HG02678 (cell line): ENCODE measurements around the gene DDX4.

Experiments
- ATAC-seq: cut with Tn5 transposase; IDR thresholded peaks from one replicate; pipeline ENCODE4 v1.9.1; 2021; ENCODE audit warnings: mild to moderate bottlenecking, moderate library complexity; ENCODE audit not compliant: unreplicated experiment

DDX4 gene

DNA sequence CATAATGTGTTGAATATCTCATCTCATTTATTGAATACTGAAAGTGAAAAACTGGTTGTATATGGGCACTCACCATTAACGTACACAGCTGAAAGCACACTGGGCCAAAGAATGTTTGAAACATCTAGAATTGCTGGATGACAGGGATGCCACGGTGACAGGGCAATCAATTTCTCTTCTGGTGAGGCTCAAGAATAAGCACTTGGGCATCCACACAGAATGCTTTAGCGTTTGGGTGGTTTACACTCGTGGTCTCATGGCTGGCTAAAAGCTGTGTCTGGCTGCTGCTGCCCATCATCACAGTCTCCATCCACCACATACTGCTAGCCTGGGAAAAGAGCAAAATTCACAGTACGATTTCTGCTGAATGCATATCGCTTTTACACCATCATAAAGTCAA is 82.6 kb downstream of the DDX4 start:
- no peak for ATAC-seq

DNA sequence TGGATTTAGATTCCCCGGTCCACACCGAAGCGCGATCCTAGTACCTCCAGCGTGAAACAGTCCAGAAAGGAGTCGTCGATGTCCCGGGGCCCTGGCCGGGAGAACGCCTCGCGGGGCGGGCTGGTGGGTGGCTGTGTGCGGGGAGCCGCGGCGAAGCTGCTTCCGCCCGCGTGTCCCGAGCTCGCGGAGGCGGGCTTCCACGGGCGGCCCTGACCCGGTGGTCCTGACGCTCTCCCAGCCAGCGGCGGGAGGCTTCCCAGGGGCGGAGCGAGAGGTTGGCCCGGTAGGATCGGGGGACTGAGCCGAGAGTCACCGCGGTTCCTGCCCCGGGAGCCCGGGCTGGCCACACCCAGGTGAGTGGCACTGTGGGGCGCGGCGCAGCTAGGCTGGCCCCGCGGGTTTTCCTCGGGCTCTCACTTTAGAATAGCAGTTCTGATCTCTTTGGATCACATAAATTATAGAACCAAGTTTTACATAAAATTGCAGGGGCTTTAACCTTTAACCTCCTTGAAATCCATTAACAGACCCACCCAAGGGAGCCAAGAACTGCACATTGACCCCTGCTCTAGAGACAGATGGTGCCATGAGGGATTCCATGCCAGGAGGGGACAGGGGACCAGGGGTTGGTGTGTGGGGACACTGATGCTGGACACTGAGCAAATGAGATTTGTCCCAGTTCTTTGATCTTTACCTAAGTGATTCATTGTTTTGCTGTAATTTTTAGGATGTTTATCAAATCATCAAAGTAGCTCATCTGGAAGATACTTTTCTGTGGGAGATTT is 84.1 kb downstream of the DDX4 start:
- no peak for ATAC-seq

DNA sequence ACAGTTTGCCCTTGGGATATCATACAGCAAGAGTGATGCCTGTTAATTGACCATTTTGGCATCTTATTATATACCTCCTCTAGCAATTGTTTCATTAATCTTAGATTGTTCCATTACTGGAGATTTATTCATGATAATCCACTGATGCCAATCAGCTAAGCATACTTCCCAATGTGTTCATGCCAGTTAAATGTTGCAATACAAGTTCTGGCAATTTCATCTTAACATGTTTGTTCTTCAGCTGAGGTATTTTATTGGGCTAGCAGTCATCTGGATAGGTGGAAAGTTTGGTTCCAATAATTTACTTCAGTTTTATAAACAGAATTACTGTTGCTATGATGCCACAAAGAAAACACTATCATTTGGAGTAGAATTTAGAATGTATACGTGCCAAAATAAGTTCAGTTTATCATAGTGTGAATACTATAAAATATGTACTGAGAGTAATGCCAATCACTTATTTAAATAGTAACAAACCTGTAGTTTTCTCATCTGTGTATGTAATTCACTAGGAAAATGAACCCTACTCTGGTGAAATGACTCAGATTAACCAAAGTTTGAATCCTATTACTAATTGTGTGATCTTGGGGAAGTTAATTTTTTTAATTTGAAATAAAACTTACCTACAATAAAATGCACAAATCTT is 85.4 kb downstream of the DDX4 start:
- ATAC-seq: no peak

GRCh38 chr5:55829956-55830355 is 92.1 kb downstream of the DDX4 start:
- ATAC-seq: no peak

DNA sequence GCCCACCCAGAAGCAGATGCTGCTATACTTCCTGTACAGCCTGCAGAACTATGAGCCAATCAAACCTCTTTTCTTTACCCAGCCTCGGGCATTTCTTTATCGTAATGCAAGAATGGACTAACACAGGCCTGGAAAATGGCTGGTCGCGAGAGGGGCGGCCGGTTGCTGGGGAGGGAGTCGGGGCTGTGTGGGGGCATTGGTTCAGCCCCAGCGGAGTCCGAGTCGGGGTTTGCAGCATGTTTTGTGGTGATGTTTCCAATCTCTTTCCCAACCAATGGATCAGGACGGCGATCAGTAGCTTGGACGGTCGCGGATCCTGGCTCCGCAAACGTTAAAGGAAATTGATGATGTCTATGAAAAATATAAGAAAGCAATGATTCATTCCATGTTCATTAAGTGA is 94.6 kb downstream of the DDX4 start:
- no peak for ATAC-seq

- ATAC-seq: no peak
Observed at GRCh38 chr5:55836191-55836590, 98.3 kb downstream of the DDX4 start.

DNA sequence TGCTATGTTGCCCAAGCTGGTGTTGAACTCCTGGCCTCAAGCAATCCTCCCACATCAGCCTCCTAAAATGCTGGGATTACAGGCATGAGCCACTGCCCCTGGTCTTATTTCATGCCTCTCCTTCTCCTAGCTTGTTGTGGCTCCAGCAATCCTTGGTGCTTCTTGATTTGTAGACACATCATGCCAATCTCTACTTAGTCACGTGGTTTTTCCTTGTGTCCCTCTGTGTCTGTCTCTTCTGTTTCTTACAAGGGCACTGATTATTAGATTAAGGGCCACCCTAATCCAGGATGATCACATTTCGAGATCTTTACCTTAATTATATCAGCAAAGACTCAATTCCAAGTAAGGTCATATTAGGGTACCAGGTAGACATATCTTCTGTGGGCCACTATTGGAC is 104.1 kb downstream of the DDX4 start:
- ATAC-seq: no peak

GRCh38 chr5:55847837-55848236 is 110.0 kb downstream of the DDX4 start:
- no peak for ATAC-seq

DNA sequence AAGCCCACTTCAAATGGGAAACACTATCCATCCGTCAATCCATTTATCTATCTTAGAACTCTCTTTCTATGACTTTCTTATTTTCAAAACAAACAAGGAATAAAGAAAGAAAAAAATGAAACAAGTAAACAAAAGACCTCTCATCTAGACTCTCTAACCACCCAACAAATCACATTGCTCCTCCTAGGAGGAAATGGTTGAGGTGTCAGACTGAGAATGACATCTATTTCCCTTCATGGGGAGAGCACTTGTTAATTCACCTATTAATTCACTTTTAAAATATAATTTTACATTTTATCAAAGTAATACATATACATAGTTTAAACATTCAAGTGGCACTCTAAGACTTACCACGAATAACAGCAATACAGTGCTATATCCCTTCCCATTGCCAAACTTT is 110.9 kb downstream of the DDX4 start:
- ATAC-seq: no peak

GRCh38 chr5:55850839-55851674 is 113.2 kb downstream of the DDX4 start, which contains the start of gene IL31RA:
Gene IL31RA, plus strand, starts transcription at chr5:55851357. Its CDS starts 214 bp downstream, at chr5:55851571.
- no peak for ATAC-seq

- no peak for ATAC-seq
Observed at GRCh38 chr5:55851675-55851979, 113.8 kb downstream of the DDX4 start.

- ATAC-seq: no peak
Observed at GRCh38 chr5:55852503-55852902, 114.6 kb downstream of the DDX4 start.

DNA sequence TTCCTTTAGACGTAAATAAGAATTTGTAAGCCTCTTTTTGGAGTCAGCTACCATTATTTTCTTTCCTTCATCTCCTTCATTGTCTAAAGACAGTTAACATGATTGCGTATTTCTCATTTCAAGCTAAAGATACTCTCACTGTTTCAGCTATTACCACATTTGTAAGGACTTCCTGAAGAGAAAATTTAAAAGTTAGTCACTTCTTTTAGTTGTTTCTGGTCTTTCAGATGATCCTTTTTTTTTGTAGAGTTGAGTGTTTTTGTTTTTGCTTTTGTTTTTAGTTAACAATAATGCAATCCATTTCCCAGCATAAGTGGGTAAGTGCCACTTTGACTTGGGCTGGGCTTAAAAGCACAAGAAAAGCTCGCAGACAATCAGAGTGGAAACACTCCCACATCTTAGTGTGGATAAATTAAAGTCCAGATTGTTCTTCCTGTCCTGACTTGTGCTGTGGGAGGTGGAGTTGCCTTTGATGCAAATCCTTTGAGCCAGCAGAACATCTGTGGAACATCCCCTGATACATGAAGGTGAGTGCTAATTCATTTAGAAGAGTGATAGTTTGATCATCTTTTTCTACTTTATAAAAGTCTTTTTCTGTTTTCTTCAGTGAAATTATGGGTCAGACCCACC is 115.3 kb downstream of the DDX4 start:
- ATAC-seq: no peak

DNA sequence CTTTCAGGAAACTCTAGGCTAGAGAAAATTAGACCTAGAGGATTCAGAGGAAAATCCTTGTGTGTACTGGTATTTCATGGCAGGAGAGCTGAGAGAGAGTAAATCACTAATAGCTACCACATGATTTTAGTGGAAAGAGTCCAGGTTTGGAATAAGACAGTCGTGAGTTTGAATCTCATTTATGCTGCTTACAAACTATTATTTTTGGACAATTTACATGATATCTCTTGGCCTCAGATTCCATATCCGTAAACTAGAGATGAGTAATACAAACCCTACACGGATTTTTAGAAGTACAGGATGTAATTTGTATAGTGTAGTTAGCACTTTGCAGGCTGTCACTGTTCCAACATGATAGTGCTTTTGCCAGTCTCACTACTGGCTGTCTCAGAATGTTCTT is 116.0 kb downstream of the DDX4 start:
- no peak for ATAC-seq

DNA sequence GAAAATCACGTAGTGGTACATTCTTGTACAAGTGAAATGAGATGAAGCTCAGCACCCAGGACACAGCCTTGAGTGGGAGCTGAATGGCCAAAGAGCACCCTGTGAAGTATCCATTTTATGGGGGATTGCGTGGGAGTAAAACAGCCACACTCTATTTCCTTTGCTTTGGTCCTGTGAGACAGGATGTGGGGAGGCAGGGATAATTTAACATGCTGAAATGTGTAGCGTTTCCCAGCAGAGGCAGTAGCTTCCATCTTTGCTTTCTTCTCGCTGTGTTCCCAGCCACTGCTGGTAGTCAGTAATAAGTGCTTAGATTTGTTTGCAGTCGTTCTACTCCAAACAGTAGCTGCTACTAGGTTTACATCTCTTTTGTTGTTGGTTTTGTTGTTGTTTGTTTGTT is 117.6 kb downstream of the DDX4 start:
- no peak for ATAC-seq

DNA sequence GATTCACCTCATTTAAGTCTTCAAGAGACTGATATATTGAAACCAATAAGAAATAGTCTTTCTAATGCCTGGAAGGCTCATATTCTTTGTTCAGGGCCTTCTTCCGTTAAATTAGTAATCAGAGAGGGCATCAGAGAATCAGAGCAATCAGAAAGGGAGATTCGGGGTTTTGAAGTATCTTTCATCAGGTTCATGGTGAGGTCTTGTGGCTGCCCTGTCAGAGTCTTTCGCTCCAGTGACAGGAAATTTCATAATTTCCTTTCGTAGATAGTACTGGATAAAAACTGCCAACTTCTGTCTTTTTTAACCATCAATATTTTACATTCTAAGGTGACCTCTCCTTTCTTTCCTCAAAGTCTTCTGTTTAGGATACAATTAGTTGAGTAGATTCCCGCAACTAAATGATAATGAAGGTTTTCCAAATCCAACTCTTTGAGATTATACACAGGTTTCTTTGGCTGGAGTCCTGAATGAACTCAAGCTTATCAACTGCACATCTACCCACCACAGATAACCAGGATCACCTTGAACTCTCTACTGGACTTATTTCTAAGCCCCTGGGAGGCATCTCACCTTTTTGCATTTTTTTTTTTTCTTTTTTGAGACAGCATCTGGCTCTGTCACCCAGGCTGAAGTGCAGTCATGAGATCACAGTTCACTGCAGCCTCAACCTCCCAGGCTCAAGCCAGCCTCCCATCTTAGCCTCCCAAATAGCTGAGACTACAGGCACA is 118.8 kb downstream of the DDX4 start:
- ATAC-seq: no peak

- no peak for ATAC-seq
Observed at GRCh38 chr5:55857247-55857640, 119.4 kb downstream of the DDX4 start.

GRCh38 chr5:55858104-55858503 is 120.2 kb downstream of the DDX4 start:
- ATAC-seq: no peak

DNA sequence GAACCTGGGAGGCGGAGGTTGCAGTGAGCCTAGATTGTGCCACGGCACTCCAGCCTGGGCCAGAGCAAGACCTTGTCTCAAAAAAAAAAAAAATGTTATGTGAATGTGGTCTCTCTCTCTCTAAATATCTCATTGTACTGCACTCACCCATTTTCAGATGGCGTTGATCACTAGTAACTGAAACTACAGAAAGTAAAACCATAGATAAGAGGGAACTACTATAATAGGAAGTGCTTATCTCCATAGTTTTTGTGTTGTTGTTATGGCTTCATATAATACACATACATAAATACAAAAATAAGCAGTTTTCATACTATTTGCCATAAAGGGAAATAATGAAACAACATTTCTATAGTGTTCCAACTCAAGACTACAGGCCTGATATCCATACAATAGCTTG is 122.4 kb downstream of the DDX4 start:
- ATAC-seq: no peak

DNA sequence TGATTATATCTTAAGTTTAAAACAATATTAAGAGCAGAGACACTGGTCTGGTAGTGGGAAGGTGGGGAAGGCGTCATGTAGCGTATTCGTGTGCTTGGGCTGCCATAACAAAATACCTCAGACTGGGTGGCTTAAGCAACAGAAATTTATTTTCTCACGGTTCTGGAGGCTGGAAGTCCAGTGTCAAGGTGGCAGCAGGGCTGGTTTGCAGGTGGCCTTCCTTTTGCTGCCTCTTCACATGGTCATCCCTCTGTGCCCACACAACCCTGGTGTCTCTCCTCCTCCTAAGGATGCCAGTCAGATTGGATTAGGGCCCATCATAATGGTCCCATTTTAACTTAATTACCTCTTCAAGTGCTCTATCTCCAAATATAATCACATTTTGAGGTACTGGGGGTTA is 122.8 kb downstream of the DDX4 start:
- ATAC-seq: no peak
